ENCODE results near the gene DAB2IP.

Gene DAB2IP

GRCh38 chr9:121690316-121690715 is 38.9 kb downstream of the DAB2IP start:
- Histone ChIP-seq H3K36me3 (replicated peaks in 1 of 2; ENCODE audit: control insufficient read depth in 2 of 2, insufficient read depth in 2 of 2, low read length in 2 of 2) (peaks cover 0 to 2% of the 10 kb centered on the region in 2 donors), H2AFZ (ENCODE audit: low read length) (no peak overlapping the region), H3K4ac (ENCODE audit: low read length) (no peak overlapping the region), H3K27ac (replicated peaks; ENCODE audit: low read length) (no peak overlapping the region), H2BK12ac (ENCODE audit: low read length) (no peak overlapping the region), H2BK5ac (ENCODE audit: low read length) (no peak overlapping the region), H3K9ac (ENCODE audit: low read depth, low read length, poor library complexity) (no peak overlapping the region), H2AK5ac (ENCODE audit: low read depth, low read length) (no peak overlapping the region), H3K4me2 (ENCODE audit: insufficient read depth, low read length, poor library complexity, severe bottlenecking) (no peak overlapping the region), H3K79me1 (ENCODE audit: low read depth, low read length) (peaks cover 9% of the 10 kb centered on the region), H3K14ac (ENCODE audit: low read length) (no peak overlapping the region), H2BK15ac (ENCODE audit: low read length) (no peak overlapping the region), H3K4me3 (ENCODE audit: low read length in 2 of 2) (no peak overlapping the region), H3K23ac (ENCODE audit: low read depth, low read length, poor library complexity) (no peak overlapping the region), H3K4me1 (ENCODE audit: control insufficient read depth in 2 of 2, insufficient read depth in 1 of 2, low read depth in 1 of 2, low read length in 2 of 2) (peaks cover 12% of the 10 kb centered on the region in 2 donors), H4K8ac (ENCODE audit: low read depth, low read length) (no peak overlapping the region), H2BK120ac (ENCODE audit: low read depth, low read length) (no peak overlapping the region), H4K91ac (ENCODE audit: low read depth, low read length, poor library complexity) (no peak overlapping the region), H3K18ac (ENCODE audit: low read length) (no peak overlapping the region), H3K9me3 (replicated peaks in 1 of 2; ENCODE audit: control insufficient read depth in 2 of 2, insufficient read depth in 1 of 2, low read depth in 1 of 2, low read length in 2 of 2) (no peaks in the 10 kb centered on the region), H3K27me3 (ENCODE audit: control insufficient read depth in 3 of 3, insufficient read depth in 3 of 3, low read depth in 1 of 3, low read length in 3 of 3) (no peaks in the 10 kb centered on the region)
- no CpG with 5 or more reads among the region's 8 CpGs for WGBS, 2 donors (ENCODE audit: extremely low coverage in 2 of 2, insufficient read length in 2 of 2, insufficient replicate concordance in 1 of 2)
- peak; percentile 23 for DNase-seq (ENCODE audit: low spot score)

GRCh38 chr9:121690766-121691165 is 39.3 kb downstream of the DAB2IP start:
- no peak overlapping the region for H2BK12ac ChIP-seq (ENCODE audit: low read length)
- no peak overlapping the region for H2BK120ac ChIP-seq (ENCODE audit: low read depth, low read length)
- H3K9ac ChIP-seq (ENCODE audit: low read depth, low read length, poor library complexity) = no peak overlapping the region
- H4K91ac ChIP-seq (ENCODE audit: low read depth, low read length, poor library complexity) = no peak overlapping the region
- H3K36me3 ChIP-seq (replicated peaks in 1 of 2; ENCODE audit: control insufficient read depth in 2 of 2, insufficient read depth in 2 of 2, low read length in 2 of 2) = peaks cover 0 to 2% of the 10 kb centered on the region in 2 donors
- no peak overlapping the region for H4K8ac ChIP-seq (ENCODE audit: low read depth, low read length)
- H2AFZ ChIP-seq (ENCODE audit: low read length) = no peak overlapping the region
- H3K27me3 ChIP-seq (ENCODE audit: control insufficient read depth in 3 of 3, insufficient read depth in 3 of 3, low read depth in 1 of 3, low read length in 3 of 3) = no peaks in the 10 kb centered on the region
- H3K27ac ChIP-seq (replicated peaks; ENCODE audit: low read length) = no peak overlapping the region
- no peak for DNase-seq (ENCODE audit: low spot score)
- H3K14ac ChIP-seq (ENCODE audit: low read length) = no peak overlapping the region
- no peak overlapping the region for H2BK15ac ChIP-seq (ENCODE audit: low read length)
- H3K4me2 ChIP-seq (ENCODE audit: insufficient read depth, low read length, poor library complexity, severe bottlenecking) = no peak overlapping the region
- no peak overlapping the region for H2AK5ac ChIP-seq (ENCODE audit: low read depth, low read length)
- H2BK5ac ChIP-seq (ENCODE audit: low read length) = no peak overlapping the region
- peaks cover 9% of the 10 kb centered on the region for H3K79me1 ChIP-seq (ENCODE audit: low read depth, low read length)
- H3K4ac ChIP-seq (ENCODE audit: low read length) = no peak overlapping the region
- WGBS, 2 donors (ENCODE audit: extremely low coverage in 2 of 2, insufficient read length in 2 of 2, insufficient replicate concordance in 1 of 2) = no CpG with 5 or more reads among the region's 1 CpG
- H3K4me1 ChIP-seq (ENCODE audit: control insufficient read depth in 2 of 2, insufficient read depth in 1 of 2, low read depth in 1 of 2, low read length in 2 of 2) = peaks cover 12% of the 10 kb centered on the region in 2 donors
- no peak overlapping the region for H3K18ac ChIP-seq (ENCODE audit: low read length)
- H3K9me3 ChIP-seq (replicated peaks in 1 of 2; ENCODE audit: control insufficient read depth in 2 of 2, insufficient read depth in 1 of 2, low read depth in 1 of 2, low read length in 2 of 2) = no peaks in the 10 kb centered on the region
- H3K4me3 ChIP-seq (ENCODE audit: low read length in 2 of 2) = no peak overlapping the region
- no peak overlapping the region for H3K23ac ChIP-seq (ENCODE audit: low read depth, low read length, poor library complexity)

GRCh38 chr9:121691890-121692289 is 40.5 kb downstream of the DAB2IP start:
- no CpG with 5 or more reads among the region's 6 CpGs for WGBS, 2 donors (ENCODE audit: extremely low coverage in 2 of 2, insufficient read length in 2 of 2, insufficient replicate concordance in 1 of 2)
- no peak for DNase-seq (ENCODE audit: low spot score)

GRCh38 chr9:121692606-121693387 is 41.4 kb downstream of the DAB2IP start:
- Histone ChIP-seq H2BK15ac (ENCODE audit: low read length) (no peak overlapping the region), H3K23ac (ENCODE audit: low read depth, low read length, poor library complexity) (no peak overlapping the region), H3K9me3 (replicated peaks in 1 of 2; ENCODE audit: control insufficient read depth in 2 of 2, insufficient read depth in 1 of 2, low read depth in 1 of 2, low read length in 2 of 2) (no peaks in the 10 kb centered on the region), H4K8ac (ENCODE audit: low read depth, low read length) (no peak overlapping the region), H2AK5ac (ENCODE audit: low read depth, low read length) (peak overlapping the region; percentile 56), H3K9ac (ENCODE audit: low read depth, low read length, poor library complexity) (no peak overlapping the region), H3K27ac (replicated peaks; ENCODE audit: low read length) (no peak overlapping the region), H4K91ac (ENCODE audit: low read depth, low read length, poor library complexity) (no peak overlapping the region), H2AFZ (ENCODE audit: low read length) (no peak overlapping the region), H2BK5ac (ENCODE audit: low read length) (no peak overlapping the region), H3K14ac (ENCODE audit: low read length) (peak overlapping the region; percentile 42), H3K4ac (ENCODE audit: low read length) (no peak overlapping the region), H3K4me2 (ENCODE audit: insufficient read depth, low read length, poor library complexity, severe bottlenecking) (no peak overlapping the region), H3K27me3 (ENCODE audit: control insufficient read depth in 3 of 3, insufficient read depth in 3 of 3, low read depth in 1 of 3, low read length in 3 of 3) (no peaks in the 10 kb centered on the region), H3K79me1 (ENCODE audit: low read depth, low read length) (peaks cover 8% of the 10 kb centered on the region), H3K4me1 (ENCODE audit: control insufficient read depth in 2 of 2, insufficient read depth in 1 of 2, low read depth in 1 of 2, low read length in 2 of 2) (peaks cover 12% of the 10 kb centered on the region in 2 donors), H3K36me3 (replicated peaks in 1 of 2; ENCODE audit: control insufficient read depth in 2 of 2, insufficient read depth in 2 of 2, low read length in 2 of 2) (peaks cover 0 to 2% of the 10 kb centered on the region in 2 donors), H3K18ac (ENCODE audit: low read length) (no peak overlapping the region), H2BK120ac (ENCODE audit: low read depth, low read length) (no peak overlapping the region), H3K4me3 (ENCODE audit: low read length in 2 of 2) (no peak overlapping the region), H2BK12ac (ENCODE audit: low read length) (no peak overlapping the region)
- peak; percentile 54 for DNase-seq (ENCODE audit: low spot score)
- no CpG with 5 or more reads among the region's 14 CpGs for WGBS, 2 donors (ENCODE audit: extremely low coverage in 2 of 2, insufficient read length in 2 of 2, insufficient replicate concordance in 1 of 2)

More at GRCh38 chr9:121691890-121692289, 40.5 kb downstream of the DAB2IP start:
- H3K4me2 ChIP-seq (ENCODE audit: insufficient read depth, low read length, poor library complexity, severe bottlenecking) = no peak overlapping the region
- H2AFZ ChIP-seq (ENCODE audit: low read length) = no peak overlapping the region
- H3K79me1 ChIP-seq (ENCODE audit: low read depth, low read length) = peaks cover 9% of the 10 kb centered on the region
- no peak overlapping the region for H3K18ac ChIP-seq (ENCODE audit: low read length)
- no peak overlapping the region for H3K4ac ChIP-seq (ENCODE audit: low read length)
- peaks cover 12% of the 10 kb centered on the region in 2 donors for H3K4me1 ChIP-seq (ENCODE audit: control insufficient read depth in 2 of 2, insufficient read depth in 1 of 2, low read depth in 1 of 2, low read length in 2 of 2)
- H3K23ac ChIP-seq (ENCODE audit: low read depth, low read length, poor library complexity) = no peak overlapping the region
- H2BK15ac ChIP-seq (ENCODE audit: low read length) = no peak overlapping the region
- H2BK12ac ChIP-seq (ENCODE audit: low read length) = no peak overlapping the region
- H3K4me3 ChIP-seq (ENCODE audit: low read length in 2 of 2) = no peak overlapping the region
- H3K27me3 ChIP-seq (ENCODE audit: control insufficient read depth in 3 of 3, insufficient read depth in 3 of 3, low read depth in 1 of 3, low read length in 3 of 3) = no peaks in the 10 kb centered on the region
- no peak overlapping the region for H4K91ac ChIP-seq (ENCODE audit: low read depth, low read length, poor library complexity)
- no peak overlapping the region for H2BK5ac ChIP-seq (ENCODE audit: low read length)
- H4K8ac ChIP-seq (ENCODE audit: low read depth, low read length) = no peak overlapping the region
- no peaks in the 10 kb centered on the region for H3K9me3 ChIP-seq (replicated peaks in 1 of 2; ENCODE audit: control insufficient read depth in 2 of 2, insufficient read depth in 1 of 2, low read depth in 1 of 2, low read length in 2 of 2)
- no peak overlapping the region for H2AK5ac ChIP-seq (ENCODE audit: low read depth, low read length)
- no peak overlapping the region for H3K9ac ChIP-seq (ENCODE audit: low read depth, low read length, poor library complexity)
- H3K27ac ChIP-seq (replicated peaks; ENCODE audit: low read length) = no peak overlapping the region
- no peak overlapping the region for H2BK120ac ChIP-seq (ENCODE audit: low read depth, low read length)
- peaks cover 0 to 2% of the 10 kb centered on the region in 2 donors for H3K36me3 ChIP-seq (replicated peaks in 1 of 2; ENCODE audit: control insufficient read depth in 2 of 2, insufficient read depth in 2 of 2, low read length in 2 of 2)
- H3K14ac ChIP-seq (ENCODE audit: low read length) = no peak overlapping the region
